SU-DHL-6 (cell line): ENCODE data around the gene LASP1.

ENCODE experiments used
- EZH2phosphoT487 ChIP-seq: fragments of 200-600 bp; sonication (generic), shearing (Covaris generic); conservative IDR thresholded peaks from 2 replicates; pipeline ENCODE4 v1.6.1; 2018; ENCODE audit warnings: mild to moderate bottlenecking, antibody characterized with exemption, low read length, moderate library complexity, mixed read lengths
- TF ChIP-seq, protein P1 (sequence below): fragments of 200-600 bp; sonication (generic); IDR thresholded peaks from one replicate; pipeline ENCODE4 v1.5.1; 2017; ENCODE audit warnings: antibody characterized with exemption, mild to moderate bottlenecking, low read length, moderate library complexity; ENCODE audit not compliant: insufficient read depth, poor library complexity, severe bottlenecking

DNA sequence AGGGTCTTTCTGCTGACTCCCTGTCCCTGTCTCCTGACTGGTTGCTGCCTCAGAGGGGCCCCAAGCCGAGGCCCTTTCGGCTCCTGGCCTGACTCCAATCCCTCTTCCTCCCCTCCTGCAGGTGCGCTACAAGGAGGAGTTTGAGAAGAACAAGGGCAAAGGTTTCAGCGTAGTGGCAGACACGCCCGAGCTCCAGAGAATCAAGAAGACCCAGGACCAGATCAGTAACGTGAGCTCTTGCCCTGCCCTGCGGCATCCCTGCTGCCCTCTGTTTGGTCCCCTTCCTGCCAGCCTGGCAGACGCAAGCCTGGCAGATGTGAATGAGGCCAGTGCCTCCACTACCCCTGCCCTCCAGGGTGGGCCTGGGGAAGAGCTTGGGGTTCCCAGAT, 28.4 kb downstream of the LASP1 start:
- TF ChIP-seq, protein P1, sequence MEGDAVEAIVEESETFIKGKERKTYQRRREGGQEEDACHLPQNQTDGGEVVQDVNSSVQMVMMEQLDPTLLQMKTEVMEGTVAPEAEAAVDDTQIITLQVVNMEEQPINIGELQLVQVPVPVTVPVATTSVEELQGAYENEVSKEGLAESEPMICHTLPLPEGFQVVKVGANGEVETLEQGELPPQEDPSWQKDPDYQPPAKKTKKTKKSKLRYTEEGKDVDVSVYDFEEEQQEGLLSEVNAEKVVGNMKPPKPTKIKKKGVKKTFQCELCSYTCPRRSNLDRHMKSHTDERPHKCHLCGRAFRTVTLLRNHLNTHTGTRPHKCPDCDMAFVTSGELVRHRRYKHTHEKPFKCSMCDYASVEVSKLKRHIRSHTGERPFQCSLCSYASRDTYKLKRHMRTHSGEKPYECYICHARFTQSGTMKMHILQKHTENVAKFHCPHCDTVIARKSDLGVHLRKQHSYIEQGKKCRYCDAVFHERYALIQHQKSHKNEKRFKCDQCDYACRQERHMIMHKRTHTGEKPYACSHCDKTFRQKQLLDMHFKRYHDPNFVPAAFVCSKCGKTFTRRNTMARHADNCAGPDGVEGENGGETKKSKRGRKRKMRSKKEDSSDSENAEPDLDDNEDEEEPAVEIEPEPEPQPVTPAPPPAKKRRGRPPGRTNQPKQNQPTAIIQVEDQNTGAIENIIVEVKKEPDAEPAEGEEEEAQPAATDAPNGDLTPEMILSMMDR = no peak
- TF ChIP-seq EZH2phosphoT487 = no peak
